HG03025 (cell line): ENCODE measurements around the gene AKIP1.
"Not testable (repeated sequence)": the region's sequence is repeated elsewhere in the genome, so short reads cannot be mapped to it uniquely, and the experiment has no call there.

ENCODE experiments used
- ATAC-seq: cut with Tn5 transposase; IDR thresholded peaks from one replicate; pipeline ENCODE4 v1.9.1; 2021; ENCODE audit warnings: mild to moderate bottlenecking, moderate library complexity; ENCODE audit not compliant: unreplicated experiment, low FRiP score

AKIP1 gene

GRCh38 chr11:8911029-8911823, at the start of gene AKIP1:
AKIP1 (plus strand) TSS chr11:8911189; CDS start chr11:8911450, 261 bp downstream.
- peak; percentile 76 for ATAC-seq

- no peak for ATAC-seq
These were observed 47.2 kb upstream of the AKIP1 start for GRCh38 chr11:8863838-8864237.

- ATAC-seq = no peak
These were observed 45.7 kb upstream of the AKIP1 start for GRCh38 chr11:8865304-8865703.

- no peak for ATAC-seq
These were observed 44.0 kb upstream of the AKIP1 start for GRCh38 chr11:8867035-8867434.

- no peak for ATAC-seq
These were observed 42.9 kb upstream of the AKIP1 start for GRCh38 chr11:8867931-8868631.

GRCh38 chr11:8870411-8871170, 40.4 kb upstream of the AKIP1 start:
- no peak for ATAC-seq

- ATAC-seq = no peak
These were observed 39.7 kb upstream of the AKIP1 start for GRCh38 chr11:8871171-8871775.

GRCh38 chr11:8871962-8872361, 39.0 kb upstream of the AKIP1 start:
- no peak for ATAC-seq

GRCh38 chr11:8873741-8874405, 37.1 kb upstream of the AKIP1 start:
- no peak for ATAC-seq

- ATAC-seq = no peak
These were observed 32.2 kb upstream of the AKIP1 start for GRCh38 chr11:8878771-8879170.

GRCh38 chr11:8881585-8881984, 29.4 kb upstream of the AKIP1 start:
- ATAC-seq = not testable (repeated sequence)

GRCh38 chr11:8886322-8886721, 24.7 kb upstream of the AKIP1 start:
- no peak for ATAC-seq

GRCh38 chr11:8891185-8891584, 19.8 kb upstream of the AKIP1 start:
- not testable (repeated sequence) for ATAC-seq

- ATAC-seq = no peak
These were observed 11.8 kb upstream of the AKIP1 start for GRCh38 chr11:8899119-8899753.

GRCh38 chr11:8905528-8906165, 5.3 kb upstream of the AKIP1 start:
- no peak for ATAC-seq

GRCh38 chr11:8907116-8907515, 3.9 kb upstream of the AKIP1 start:
- no peak for ATAC-seq

GRCh38 chr11:8908099-8908498, 2.9 kb upstream of the AKIP1 start:
- no peak for ATAC-seq

- no peak for ATAC-seq
These were observed 351 bp upstream of the AKIP1 start for GRCh38 chr11:8910649-8911026.

- no peak for ATAC-seq
These were observed 3.1 kb downstream of the AKIP1 start for GRCh38 chr11:8913961-8914660.
